ENCODE measurements around the gene SCRT2.

DNA sequence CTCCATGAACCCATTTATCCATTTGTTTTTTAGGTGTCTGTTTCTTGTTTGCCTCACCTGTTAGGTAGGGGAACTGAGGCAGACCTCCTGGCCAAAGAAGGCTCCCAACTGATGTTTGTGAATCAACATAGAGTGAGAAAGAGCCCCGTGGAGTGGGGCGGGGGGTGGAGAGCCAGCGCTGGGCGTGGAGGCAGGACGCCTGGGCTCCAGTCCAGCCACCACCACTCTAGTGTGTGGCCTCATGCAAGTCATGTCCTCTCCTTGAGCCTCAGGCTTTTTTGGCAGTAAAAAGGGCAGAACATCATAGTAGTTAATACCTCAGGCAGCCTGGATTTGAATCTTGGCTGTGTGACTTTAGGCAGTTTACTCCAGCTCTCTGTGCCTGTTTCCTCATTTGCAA is 42.2 kb upstream of the SCRT2 start:
- TF ChIP-seq POLR2A (IDR thresholded peaks at IDR 0.05; ENCODE audit: low read depth, low read length) (no peak), EZH2 (IDR thresholded peaks at IDR 0.05; ENCODE audit: borderline replicate concordance, low read depth, low read length, severe bottlenecking) (no peak), POLR2AphosphoS5 (IDR thresholded peaks at IDR 0.05; ENCODE audit: insufficient read depth, low read depth, low read length) (no peak), MYC (IDR thresholded peaks at IDR 0.05; ENCODE audit: low read depth, low read length) (no peak), JUN (IDR thresholded peaks at IDR 0.05; ENCODE audit: borderline replicate concordance, insufficient read depth, insufficient read length, low read depth) (no peak), FOS (IDR thresholded peaks at IDR 0.05; ENCODE audit: borderline replicate concordance, insufficient read depth, low read length) (no peak)
- TF ChIP-seq, protein P1, sequence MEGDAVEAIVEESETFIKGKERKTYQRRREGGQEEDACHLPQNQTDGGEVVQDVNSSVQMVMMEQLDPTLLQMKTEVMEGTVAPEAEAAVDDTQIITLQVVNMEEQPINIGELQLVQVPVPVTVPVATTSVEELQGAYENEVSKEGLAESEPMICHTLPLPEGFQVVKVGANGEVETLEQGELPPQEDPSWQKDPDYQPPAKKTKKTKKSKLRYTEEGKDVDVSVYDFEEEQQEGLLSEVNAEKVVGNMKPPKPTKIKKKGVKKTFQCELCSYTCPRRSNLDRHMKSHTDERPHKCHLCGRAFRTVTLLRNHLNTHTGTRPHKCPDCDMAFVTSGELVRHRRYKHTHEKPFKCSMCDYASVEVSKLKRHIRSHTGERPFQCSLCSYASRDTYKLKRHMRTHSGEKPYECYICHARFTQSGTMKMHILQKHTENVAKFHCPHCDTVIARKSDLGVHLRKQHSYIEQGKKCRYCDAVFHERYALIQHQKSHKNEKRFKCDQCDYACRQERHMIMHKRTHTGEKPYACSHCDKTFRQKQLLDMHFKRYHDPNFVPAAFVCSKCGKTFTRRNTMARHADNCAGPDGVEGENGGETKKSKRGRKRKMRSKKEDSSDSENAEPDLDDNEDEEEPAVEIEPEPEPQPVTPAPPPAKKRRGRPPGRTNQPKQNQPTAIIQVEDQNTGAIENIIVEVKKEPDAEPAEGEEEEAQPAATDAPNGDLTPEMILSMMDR (IDR thresholded peaks at IDR 0.05; ENCODE audit: extremely low read depth in 1 of 2, insufficient read depth in 1 of 2, low read depth in 1 of 2, low read length in 2 of 2) = no peak
- TF ChIP-seq, protein P2, sequence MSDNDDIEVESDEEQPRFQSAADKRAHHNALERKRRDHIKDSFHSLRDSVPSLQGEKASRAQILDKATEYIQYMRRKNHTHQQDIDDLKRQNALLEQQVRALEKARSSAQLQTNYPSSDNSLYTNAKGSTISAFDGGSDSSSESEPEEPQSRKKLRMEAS (IDR thresholded peaks at IDR 0.05; ENCODE audit: insufficient read depth, insufficient read length) = no peak

Measured in endothelial cell of umbilical vein (primary cell).